CD14-positive monocyte (primary cell): Measurements from ENCODE around the gene HLCS. TPM values are rescaled to one million over a fixed set of nuclear protein-coding genes. Genes with fewer than 3 reads are reported as not detected.

Source experiments
- DNase-seq, 3 donors: peaks; one replicate each; pipeline ENCODE4 v3.0.0-alpha.2; 2011 to 2022
- H2AFZ ChIP-seq: 2 replicates; pipeline ENCODE4 v1.6.0; 2012; ENCODE audit warnings: mild to moderate bottlenecking, low read depth, low read length, inconsistent platforms; ENCODE audit not compliant: insufficient read depth, poor library complexity, severe bottlenecking
- H3K27ac ChIP-seq, 2 donors: 1 replicate in 1 of 2; 2 replicates in 1 of 2; pipeline ENCODE4 v1.5.1; 2012 to 2013; ENCODE audit warnings: low read length in 2 of 2, control low read depth in 1 of 2, inconsistent platforms in 1 of 2, low read depth in 1 of 2, mild to moderate bottlenecking in 1 of 2
- H3K27me3 ChIP-seq, 2 donors: one replicate each; pipeline versions ENCODE4 v1.6.0 to v1.6.1; 2011 to 2013; ENCODE audit warnings: low read length in 2 of 2; ENCODE audit not compliant: control insufficient read depth in 2 of 2, insufficient read depth in 2 of 2
- H3K36me3 ChIP-seq, 2 donors: replicated peaks in 1 of 2; 1 replicate in 1 of 2; 2 replicates in 1 of 2; pipeline versions ENCODE4 v1.5.1 to v1.6.1; 2012 to 2013; ENCODE audit warnings: low read length in 2 of 2, control low read depth in 1 of 2, inconsistent platforms in 1 of 2, mild to moderate bottlenecking in 1 of 2; ENCODE audit not compliant: insufficient read depth in 2 of 2, control insufficient read depth in 1 of 2
- H3K4me1 ChIP-seq, 2 donors: 1 replicate in 1 of 2; 2 replicates in 1 of 2; pipeline versions ENCODE4 v1.5.1 to v1.6.1; 2012 to 2013; ENCODE audit warnings: low read length in 2 of 2, control low read depth in 1 of 2, inconsistent platforms in 1 of 2, mild to moderate bottlenecking in 1 of 2, moderate library complexity in 1 of 2; ENCODE audit not compliant: insufficient read depth in 2 of 2, control insufficient read depth in 1 of 2
- H3K4me2 ChIP-seq: replicated peaks from 2 replicates; pipeline ENCODE3; 2012; ENCODE audit warnings: low read length, moderate library complexity, mild to moderate bottlenecking; ENCODE audit not compliant: poor library complexity, severe bottlenecking; ENCODE audit errors: extremely low read depth
- H3K4me3 ChIP-seq, 3 experiments: fragments of 200-600 bp in 1 of 3; sonication (generic) in 1 of 3; replicated peaks in 1 of 3; 1 replicate in 2 of 3; 2 replicates in 1 of 3; pipeline ENCODE4 v1.5.1; 2011 to 2013; ENCODE audit warnings: low read length in 3 of 3, mild to moderate bottlenecking in 3 of 3, control low read depth in 2 of 3, low read depth in 2 of 3, inconsistent platforms in 1 of 3, moderate library complexity in 1 of 3
- H3K79me2 ChIP-seq: 2 replicates; pipeline ENCODE4 v1.6.0; 2012; ENCODE audit warnings: mild to moderate bottlenecking, control low read depth, inconsistent platforms, low read length, moderate library complexity; ENCODE audit not compliant: insufficient read depth
- H3K9ac ChIP-seq: 2 replicates; pipeline ENCODE4 v1.6.0; 2017; ENCODE audit warnings: low read length, mild to moderate bottlenecking; ENCODE audit not compliant: insufficient read depth, poor library complexity, severe bottlenecking
- H3K9me3 ChIP-seq, 2 donors: replicated peaks in 1 of 2; 1 replicate in 1 of 2; 2 replicates in 1 of 2; pipeline versions ENCODE4 v1.5.1 to v1.6.1; 2012 to 2013; ENCODE audit warnings: low read length in 2 of 2, control low read depth in 1 of 2; ENCODE audit not compliant: control insufficient read depth in 1 of 2, insufficient read depth in 1 of 2
- H4K20me1 ChIP-seq: 2 replicates; pipeline ENCODE4 v1.6.0; 2012; ENCODE audit warnings: mild to moderate bottlenecking, low read length, control low read depth, moderate library complexity; ENCODE audit not compliant: insufficient read depth
- H3K27ac Mint-ChIP-seq, 7 donors: one replicate each; pipeline ENCODE4 v1.8.0; 2020; ENCODE audit warnings: mild to moderate bottlenecking in 7 of 7, mixed read lengths in 7 of 7, moderate library complexity in 6 of 7, inconsistent platforms in 2 of 7
- H3K27me3 Mint-ChIP-seq, 3 donors: one replicate each; pipeline ENCODE4 v1.8.0; 2021 to 2022; ENCODE audit warnings: low read depth in 3 of 3, mild to moderate bottlenecking in 3 of 3, mixed read lengths in 3 of 3, moderate library complexity in 3 of 3, inconsistent platforms in 1 of 3
- H3K36me3 Mint-ChIP-seq, 2 donors: one replicate each; pipeline ENCODE4 v1.8.0; 2020; ENCODE audit warnings: mixed read lengths in 2 of 2, inconsistent platforms in 1 of 2, mild to moderate bottlenecking in 1 of 2
- H3K4me1 Mint-ChIP-seq: one replicate; pipeline ENCODE4 v1.8.0; 2020; ENCODE audit warnings: mild to moderate bottlenecking, mixed read lengths
- H3K4me3 Mint-ChIP-seq, 2 donors: one replicate each; pipeline ENCODE4 v1.8.0; 2020; ENCODE audit warnings: mild to moderate bottlenecking in 2 of 2, mixed read lengths in 2 of 2, moderate library complexity in 1 of 2
- H3K9me3 Mint-ChIP-seq, 7 donors: one replicate each; pipeline ENCODE4 v1.8.0; 2020 to 2022; ENCODE audit warnings: mixed read lengths in 7 of 7, mild to moderate bottlenecking in 6 of 7, moderate library complexity in 6 of 7, inconsistent platforms in 2 of 7
- CTCF ChIP-seq: fragments of 200-600 bp; IDR thresholded peaks from one replicate; pipeline ENCODE4 v1.8.0; 2022; ENCODE audit warnings: antibody characterized with exemption, mild to moderate bottlenecking
- WGBS: methylation state at CpG from one replicate; pipeline ENCODE4 v1.1.5; 2013; ENCODE audit warnings: missing lambda C conversion rate; ENCODE audit not compliant: insufficient coverage; 5-methylcytosine and 5-hydroxymethylcytosine counted together
- intact Hi-C, 2 donors: fragments of 100-400 bp; cut with micrococcal nuclease; formaldehyde crosslinking; loops; one replicate each; pipeline versions ENCODE4 v1.15.0 to v1.15.1; 2023
- polyA plus RNA-seq, 3 donors: library from polyadenylated mRNA; depleted of rRNA in 1 of 3; unstranded in 2 of 3; stranded (reverse) in 1 of 3; fragments of 300-500 nt in 2 of 3; fragments of >200 nt in 1 of 3; fragmentation: Illumina TruSeq in 2 of 3; gene quantifications; 1 replicate in 2 of 3; 2 replicates in 1 of 3; pipeline ENCODE4 v1.2.3, GENCODE V29; 2012 to 2021

The HLCS gene
- polyA plus RNA-seq, 3 donors = 2.1 to 3.1 (median 2.2) TPM

GRCh38 chr21:36839735-36840134, 126.7 kb downstream of the HLCS start:
- Histone ChIP-seq H3K27me3 (no peaks in the 10 kb centered on the region), H3K4me3 (no peak overlapping the region), H4K20me1 (no peaks in the 10 kb centered on the region), H3K36me3 (no peaks in the 10 kb centered on the region), H3K9me3 (no peaks in the 10 kb centered on the region), H3K4me1 (no peaks in the 10 kb centered on the region), H3K9ac (no peak overlapping the region), H3K79me2 (no peaks in the 10 kb centered on the region), H3K27ac (no peak overlapping the region), H3K4me2 (no peak overlapping the region), H2AFZ (no peak overlapping the region)
- intact Hi-C loops = no loop called here
- H3K27ac Mint-ChIP-seq = no peak overlapping the region
- H3K9me3 Mint-ChIP-seq = peaks cover 0 to 2% (median 0%) of the 10 kb centered on the region in 7 donors
- peaks cover 0 to 3% (median 0%) of the 10 kb centered on the region in 3 donors for H3K27me3 Mint-ChIP-seq
- WGBS = no CpG with 5 or more reads among the region's 3 CpGs
- H3K4me1 Mint-ChIP-seq = no peaks in the 10 kb centered on the region
- no peak for TF ChIP-seq CTCF
- H3K4me3 Mint-ChIP-seq = no peak overlapping the region
- DNase-seq = no peak
- no peaks in the 10 kb centered on the region for H3K36me3 Mint-ChIP-seq

- H3K27ac ChIP-seq = no peak overlapping the region
- no peak overlapping the region for H3K27ac Mint-ChIP-seq
Observed at GRCh38 chr21:36839123-36839522, 127.3 kb downstream of the HLCS start.

More at GRCh38 chr21:36839123-36839522, 127.3 kb downstream of the HLCS start:
- Histone ChIP-seq H3K4me3 (no peak overlapping the region), H3K27me3 (no peaks in the 10 kb centered on the region), H3K4me1 (no peaks in the 10 kb centered on the region), H2AFZ (no peak overlapping the region), H4K20me1 (no peaks in the 10 kb centered on the region), H3K9ac (no peak overlapping the region), H3K36me3 (no peaks in the 10 kb centered on the region), H3K4me2 (no peak overlapping the region), H3K9me3 (no peaks in the 10 kb centered on the region), H3K79me2 (no peaks in the 10 kb centered on the region)
- H3K9me3 Mint-ChIP-seq = peaks cover 0 to 2% (median 0%) of the 10 kb centered on the region in 7 donors
- H3K4me3 Mint-ChIP-seq = no peak overlapping the region
- H3K27me3 Mint-ChIP-seq = peaks cover 0 to 3% (median 0%) of the 10 kb centered on the region in 3 donors
- H3K36me3 Mint-ChIP-seq = no peaks in the 10 kb centered on the region
- WGBS = 98% methylated on average over 4 of the region's 6 CpGs
- intact Hi-C loops = no loop called here
- H3K4me1 Mint-ChIP-seq = no peaks in the 10 kb centered on the region
- no peak for TF ChIP-seq CTCF
- no peak for DNase-seq
